ACC112 (cell line): Measurements from ENCODE around the gene TCEA2.

ENCODE experiments used
- H2AFZ ChIP-seq: fragments of 200-600 bp; sonication (generic); one replicate; pipeline ENCODE4 v1.6.0; 2017; ENCODE audit warnings: antibody characterized with exemption, low read length; ENCODE audit not compliant: unreplicated experiment
- H3K27ac ChIP-seq: fragments of 200-600 bp; sonication (generic); 2 replicates; pipeline ENCODE4 v1.5.1; 2014; ENCODE audit warnings: low read depth, mild to moderate bottlenecking, antibody characterized with exemption, low read length, moderate library complexity
- H3K27me3 ChIP-seq: fragments of 200-600 bp; sonication (generic); 2 replicates; pipeline ENCODE4 v1.6.1; 2014; ENCODE audit warnings: mild to moderate bottlenecking, antibody characterized with exemption, low read length, moderate library complexity, mixed read lengths; ENCODE audit not compliant: insufficient read depth
- H3K36me3 ChIP-seq: fragments of 200-600 bp; sonication (generic); 2 replicates; pipeline ENCODE4 v1.6.1; 2016; ENCODE audit warnings: mild to moderate bottlenecking, antibody characterized with exemption, low read length, moderate library complexity, mixed read lengths; ENCODE audit not compliant: insufficient read depth
- H3K4me1 ChIP-seq: fragments of 200-600 bp; sonication (generic); one replicate; pipeline ENCODE4 v1.6.1; 2016; ENCODE audit warnings: low read length, mixed read lengths; ENCODE audit not compliant: insufficient read depth, unreplicated experiment, control insufficient read depth
- H3K4me3 ChIP-seq: fragments of 200-600 bp; sonication (generic); 2 replicates; pipeline ENCODE4 v1.5.1; 2014; ENCODE audit warnings: mild to moderate bottlenecking, low read depth, low read length
- H3K79me2 ChIP-seq: fragments of 200-600 bp; sonication (generic); one replicate; pipeline ENCODE4 v1.6.0; 2016; ENCODE audit warnings: low read length; ENCODE audit not compliant: control insufficient read depth, unreplicated experiment, insufficient read depth

Gene TCEA2

GRCh38 chr20:64050261-64051032, 12.6 kb upstream of the TCEA2 start:
- peaks cover 12% of the 10 kb centered on the region for H3K4me1 ChIP-seq
- H3K27me3 ChIP-seq = peaks cover 26% of the 10 kb centered on the region
- no peak overlapping the region for H2AFZ ChIP-seq
- no peaks in the 10 kb centered on the region for H3K79me2 ChIP-seq
- no peak overlapping the region for H3K4me3 ChIP-seq
- H3K27ac ChIP-seq = no peak overlapping the region
- no peaks in the 10 kb centered on the region for H3K36me3 ChIP-seq

GRCh38 chr20:64051033-64051452, 12.0 kb upstream of the TCEA2 start:
- H3K79me2 ChIP-seq = no peaks in the 10 kb centered on the region
- H3K27me3 ChIP-seq = peaks cover 26% of the 10 kb centered on the region
- H2AFZ ChIP-seq = no peak overlapping the region
- no peak overlapping the region for H3K4me3 ChIP-seq
- no peaks in the 10 kb centered on the region for H3K36me3 ChIP-seq
- H3K4me1 ChIP-seq = peaks cover 16% of the 10 kb centered on the region
- no peak overlapping the region for H3K27ac ChIP-seq

- Histone ChIP-seq H3K4me1 (peaks cover 20% of the 10 kb centered on the region), H3K4me3 (no peak overlapping the region), H2AFZ (no peak overlapping the region), H3K36me3 (no peaks in the 10 kb centered on the region), H3K79me2 (no peaks in the 10 kb centered on the region), H3K27me3 (peaks cover 22% of the 10 kb centered on the region), H3K27ac (no peak overlapping the region)
Measured at GRCh38 chr20:64051561-64052325, 11.3 kb upstream of the TCEA2 start.

GRCh38 chr20:64052326-64052722, 10.7 kb upstream of the TCEA2 start:
- H3K4me3 ChIP-seq = no peak overlapping the region
- H3K4me1 ChIP-seq = peaks cover 20% of the 10 kb centered on the region
- no peaks in the 10 kb centered on the region for H3K36me3 ChIP-seq
- no peak overlapping the region for H3K27ac ChIP-seq
- H2AFZ ChIP-seq = no peak overlapping the region
- no peaks in the 10 kb centered on the region for H3K79me2 ChIP-seq
- H3K27me3 ChIP-seq = peaks cover 16% of the 10 kb centered on the region

GRCh38 chr20:64052987-64053840, 9.8 kb upstream of the TCEA2 start:
- Histone ChIP-seq H3K4me3 (no peak overlapping the region), H3K27me3 (peaks cover 9% of the 10 kb centered on the region), H3K36me3 (no peaks in the 10 kb centered on the region), H3K4me1 (peaks cover 24% of the 10 kb centered on the region), H3K79me2 (no peaks in the 10 kb centered on the region), H2AFZ (no peak overlapping the region), H3K27ac (no peak overlapping the region)

GRCh38 chr20:64053841-64054661, 8.9 kb upstream of the TCEA2 start:
- no peak overlapping the region for H3K4me3 ChIP-seq
- no peak overlapping the region for H2AFZ ChIP-seq
- no peak overlapping the region for H3K27ac ChIP-seq
- peaks cover 4% of the 10 kb centered on the region; the same call in 1 of the 2 replicates for H3K27me3 ChIP-seq
- H3K79me2 ChIP-seq = no peaks in the 10 kb centered on the region
- no peaks in the 10 kb centered on the region for H3K36me3 ChIP-seq
- H3K4me1 ChIP-seq = peaks cover 32% of the 10 kb centered on the region

- Histone ChIP-seq H3K4me1 (peaks cover 28% of the 10 kb centered on the region), H3K4me3 (no peak overlapping the region), H3K79me2 (no peaks in the 10 kb centered on the region), H3K36me3 (no peaks in the 10 kb centered on the region), H2AFZ (no peak overlapping the region), H3K27ac (no peak overlapping the region), H3K27me3 (no peaks in the 10 kb centered on the region)
Measured at GRCh38 chr20:64055396-64055892, 7.6 kb upstream of the TCEA2 start.

- no peak overlapping the region for H2AFZ ChIP-seq
- H3K79me2 ChIP-seq = no peaks in the 10 kb centered on the region
- H3K4me1 ChIP-seq = peaks cover 28% of the 10 kb centered on the region
- no peak overlapping the region for H3K4me3 ChIP-seq
- H3K36me3 ChIP-seq = no peaks in the 10 kb centered on the region
- H3K27ac ChIP-seq = no peak overlapping the region
- H3K27me3 ChIP-seq = no peaks in the 10 kb centered on the region
Measured at GRCh38 chr20:64055893-64056638, 6.9 kb upstream of the TCEA2 start.

GRCh38 chr20:64056639-64056888, 6.4 kb upstream of the TCEA2 start:
- no peaks in the 10 kb centered on the region for H3K79me2 ChIP-seq
- no peak overlapping the region for H3K27ac ChIP-seq
- H3K4me3 ChIP-seq = no peak overlapping the region
- H3K36me3 ChIP-seq = no peaks in the 10 kb centered on the region
- H2AFZ ChIP-seq = no peak overlapping the region
- peaks cover 28% of the 10 kb centered on the region for H3K4me1 ChIP-seq
- no peaks in the 10 kb centered on the region for H3K27me3 ChIP-seq
